Effector memory CD8-positive, alpha-beta T cell (primary cell): ENCODE data around the gene NR6A1.
"Not testable (repeated sequence)": the region's sequence is repeated elsewhere in the genome, so short reads cannot be mapped to it uniquely, and the experiment has no call there.

Experiments used
- ATAC-seq: fragments of 150-1000 bp; cut with Tn5 transposase; replicated peaks from 2 replicates; pipeline ENCODE4 v1.10.0; 2021; ENCODE audit warnings: mild to moderate bottlenecking, moderate library complexity
- DNase-seq, 3 experiments: peaks; one replicate each; pipeline ENCODE4 v3.0.0; 2021
- H3K27ac Mint-ChIP-seq, 2 donors: one replicate each; pipeline ENCODE4 v1.8.0; 2022; ENCODE audit warnings: mild to moderate bottlenecking in 2 of 2, mixed read lengths in 2 of 2, moderate library complexity in 2 of 2
- H3K27me3 Mint-ChIP-seq, 2 donors: one replicate each; pipeline ENCODE4 v1.8.0; 2022; ENCODE audit warnings: mixed read lengths in 2 of 2
- H3K36me3 Mint-ChIP-seq: one replicate; pipeline ENCODE4 v1.8.0; 2022; ENCODE audit warnings: mild to moderate bottlenecking, moderate library complexity, mixed read lengths; ENCODE audit not compliant: insufficient read depth
- H3K4me1 Mint-ChIP-seq, 2 donors: one replicate each; pipeline ENCODE4 v1.8.0; 2022; ENCODE audit warnings: low read depth in 2 of 2, mixed read lengths in 2 of 2
- H3K4me3 Mint-ChIP-seq, 2 donors: one replicate each; pipeline ENCODE4 v1.8.0; 2022; ENCODE audit warnings: mild to moderate bottlenecking in 2 of 2, mixed read lengths in 2 of 2, moderate library complexity in 2 of 2
- H3K9me3 Mint-ChIP-seq, 2 donors: one replicate each; pipeline ENCODE4 v1.8.0; 2022; ENCODE audit warnings: mixed read lengths in 2 of 2

The NR6A1 gene

DNA sequence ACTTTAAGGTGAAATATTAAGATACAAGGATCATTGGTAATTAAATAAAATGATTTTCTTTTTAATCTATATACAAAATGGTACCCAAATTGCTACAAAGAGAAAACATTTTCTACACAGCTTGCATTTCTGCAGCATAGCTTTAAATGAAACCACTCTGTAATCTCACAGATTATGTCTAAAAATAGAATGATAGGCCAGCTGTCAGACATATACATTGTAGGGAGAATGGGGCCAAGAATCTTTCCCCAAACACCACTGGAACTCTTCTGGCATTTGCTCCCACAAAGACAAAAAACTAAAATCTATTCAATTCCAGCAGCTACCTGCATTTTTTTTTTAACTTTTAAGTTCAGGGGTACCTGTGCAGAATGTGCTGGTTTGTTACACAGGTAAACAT, 139.8 kb downstream of the NR6A1 start:
- DNase-seq (no peak), ATAC-seq (no peak)
- peaks cover 0 to 8% of the 10 kb centered on the region in 2 donors for H3K4me1 Mint-ChIP-seq
- no peak overlapping the region for H3K4me3 Mint-ChIP-seq
- H3K36me3 Mint-ChIP-seq, result no peaks in the 10 kb centered on the region
- no peak overlapping the region for H3K27ac Mint-ChIP-seq
- H3K27me3 Mint-ChIP-seq, result peaks cover 6 to 36% of the 10 kb centered on the region in 2 donors
- H3K9me3 Mint-ChIP-seq, result no peaks in the 10 kb centered on the region

DNA sequence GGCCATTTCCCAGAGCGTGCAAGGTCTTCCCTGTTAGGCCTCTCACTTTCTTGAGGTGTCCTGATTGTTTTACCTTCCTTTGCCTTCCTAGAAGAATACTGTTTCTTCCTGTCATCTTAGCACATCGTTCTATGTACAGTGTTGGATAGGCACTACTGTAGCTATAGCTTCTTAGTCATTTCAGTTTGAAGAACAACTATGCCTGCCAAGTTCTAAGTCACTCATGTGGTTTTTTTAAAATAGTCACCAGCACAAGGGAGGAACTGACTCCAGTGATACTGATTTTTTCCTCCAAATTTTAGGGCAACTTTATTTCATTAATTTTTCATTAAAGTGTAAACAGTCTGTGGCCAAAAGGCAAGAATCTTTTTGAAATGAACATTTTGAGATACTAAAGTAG, 141.5 kb downstream of the NR6A1 start:
- peak overlapping the region in 1 of 2 donors; percentile 58 for H3K4me3 Mint-ChIP-seq
- ATAC-seq (no peak), DNase-seq (no peak)
- peaks cover 3 to 14% of the 10 kb centered on the region in 2 donors for H3K4me1 Mint-ChIP-seq
- no peaks in the 10 kb centered on the region for H3K9me3 Mint-ChIP-seq
- peak overlapping the region in 1 of 2 donors; percentile 44 for H3K27ac Mint-ChIP-seq
- H3K36me3 Mint-ChIP-seq, result no peaks in the 10 kb centered on the region
- H3K27me3 Mint-ChIP-seq, result peaks cover 0 to 18% of the 10 kb centered on the region in 2 donors

DNA sequence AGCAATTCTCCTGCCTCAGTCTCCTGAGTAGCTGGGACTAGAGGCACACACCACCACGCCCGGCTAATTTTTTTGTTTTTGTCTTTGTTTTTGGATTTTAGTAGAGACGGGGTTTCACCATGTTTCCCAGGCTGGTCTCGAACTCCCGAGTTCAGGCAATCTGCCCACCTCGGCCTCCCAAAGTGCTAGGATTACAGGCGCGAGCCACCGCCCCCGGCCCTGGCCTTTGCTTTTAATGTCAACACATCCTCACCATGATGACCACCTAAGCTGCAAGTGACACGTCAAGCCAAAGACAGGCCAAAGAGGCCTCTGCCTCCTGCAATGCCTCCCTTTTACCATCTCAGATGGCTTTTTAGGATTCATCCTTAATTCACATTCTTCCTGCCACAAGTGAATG, 142.4 kb downstream of the NR6A1 start:
- DNase-seq (no peak), ATAC-seq (no peak)
- Mint-ChIP-seq H3K27ac (peak overlapping the region in 1 of 2 donors; percentile 44), H3K4me3 (no peak overlapping the region), H3K36me3 (no peaks in the 10 kb centered on the region), H3K9me3 (no peaks in the 10 kb centered on the region), H3K27me3 (peaks cover 0 to 22% of the 10 kb centered on the region in 2 donors), H3K4me1 (peaks cover 3 to 22% of the 10 kb centered on the region in 2 donors)

DNA sequence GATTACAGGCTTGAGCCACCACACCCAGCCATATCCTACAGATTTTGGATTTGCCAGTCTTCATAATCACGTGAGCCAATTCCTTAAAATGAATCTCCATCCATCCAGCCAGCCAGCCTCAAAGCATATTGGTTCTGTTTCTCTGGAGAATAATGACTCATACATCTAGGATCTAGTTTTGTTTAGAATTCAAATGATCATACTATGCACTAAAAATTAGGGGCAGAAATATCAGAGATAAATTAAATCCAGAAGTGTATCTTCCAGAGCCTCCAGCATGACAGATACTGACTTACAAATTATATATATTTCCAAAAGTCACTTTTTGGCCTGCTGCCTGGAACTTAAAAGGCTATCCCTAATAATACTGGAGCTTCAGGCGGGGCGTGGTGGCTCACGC, 144.8 kb downstream of the NR6A1 start:
- peak overlapping the region; percentile 38 to 61 for H3K4me3 Mint-ChIP-seq
- peak overlapping the region in 1 of 2 donors; percentile 96 for H3K27ac Mint-ChIP-seq
- peaks cover 3 to 20% of the 10 kb centered on the region in 2 donors for H3K4me1 Mint-ChIP-seq
- peaks cover 0 to 9% of the 10 kb centered on the region in 2 donors for H3K27me3 Mint-ChIP-seq
- H3K9me3 Mint-ChIP-seq, result no peaks in the 10 kb centered on the region
- no peaks in the 10 kb centered on the region for H3K36me3 Mint-ChIP-seq
- ATAC-seq (no peak), DNase-seq (no peak)

DNA sequence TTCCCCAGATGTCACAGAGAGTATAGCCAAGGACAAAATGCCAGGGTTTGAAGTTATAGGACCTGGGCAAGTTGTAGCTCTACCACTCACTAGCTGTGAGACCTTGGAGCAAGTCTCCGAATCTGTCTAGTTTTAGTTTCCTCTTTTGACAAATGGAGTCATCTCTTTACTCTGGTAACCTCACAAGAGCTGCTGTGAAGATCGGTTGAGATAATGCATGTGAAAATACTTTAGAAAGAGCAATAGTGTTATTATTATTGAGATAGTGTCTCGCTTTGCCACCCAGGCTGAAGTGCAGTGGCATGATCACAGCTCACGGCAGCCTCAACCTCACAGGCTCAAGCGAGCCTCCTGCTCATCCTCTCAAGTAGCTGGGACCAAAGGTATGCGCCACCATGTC, 146.0 kb downstream of the NR6A1 start:
- H3K9me3 Mint-ChIP-seq, result no peaks in the 10 kb centered on the region
- DNase-seq (peak in 1 of 3 experiments; percentile 4), ATAC-seq (peak; percentile 65)
- peaks cover 3 to 23% of the 10 kb centered on the region in 2 donors for H3K4me1 Mint-ChIP-seq
- H3K36me3 Mint-ChIP-seq, result no peaks in the 10 kb centered on the region
- H3K4me3 Mint-ChIP-seq, result peak overlapping the region; percentile 27 to 61
- peak overlapping the region; percentile 12 to 96 for H3K27ac Mint-ChIP-seq
- peaks cover 0 to 9% of the 10 kb centered on the region in 2 donors for H3K27me3 Mint-ChIP-seq

DNA sequence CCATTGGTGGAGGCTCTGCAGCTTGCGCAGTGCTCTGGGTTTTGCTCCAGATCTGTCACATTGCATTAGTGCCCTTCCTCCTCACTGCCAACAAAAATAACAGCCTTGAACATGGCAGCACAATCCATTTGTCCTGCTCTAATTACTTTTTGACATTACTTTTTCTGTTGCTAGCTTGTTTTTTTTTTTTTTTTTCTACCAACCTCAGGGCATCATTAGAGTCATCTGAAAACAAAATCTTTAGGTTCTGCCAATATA, 146.4 kb downstream of the NR6A1 start:
- Mint-ChIP-seq H3K27me3 (peaks cover 0 to 9% of the 10 kb centered on the region in 2 donors), H3K36me3 (no peaks in the 10 kb centered on the region), H3K4me1 (peaks cover 3 to 23% of the 10 kb centered on the region in 2 donors), H3K9me3 (no peaks in the 10 kb centered on the region), H3K27ac (peak overlapping the region; percentile 12 to 96), H3K4me3 (peak overlapping the region in 1 of 2 donors; percentile 61)
- no peak for ATAC-seq
- no peak for DNase-seq

DNA sequence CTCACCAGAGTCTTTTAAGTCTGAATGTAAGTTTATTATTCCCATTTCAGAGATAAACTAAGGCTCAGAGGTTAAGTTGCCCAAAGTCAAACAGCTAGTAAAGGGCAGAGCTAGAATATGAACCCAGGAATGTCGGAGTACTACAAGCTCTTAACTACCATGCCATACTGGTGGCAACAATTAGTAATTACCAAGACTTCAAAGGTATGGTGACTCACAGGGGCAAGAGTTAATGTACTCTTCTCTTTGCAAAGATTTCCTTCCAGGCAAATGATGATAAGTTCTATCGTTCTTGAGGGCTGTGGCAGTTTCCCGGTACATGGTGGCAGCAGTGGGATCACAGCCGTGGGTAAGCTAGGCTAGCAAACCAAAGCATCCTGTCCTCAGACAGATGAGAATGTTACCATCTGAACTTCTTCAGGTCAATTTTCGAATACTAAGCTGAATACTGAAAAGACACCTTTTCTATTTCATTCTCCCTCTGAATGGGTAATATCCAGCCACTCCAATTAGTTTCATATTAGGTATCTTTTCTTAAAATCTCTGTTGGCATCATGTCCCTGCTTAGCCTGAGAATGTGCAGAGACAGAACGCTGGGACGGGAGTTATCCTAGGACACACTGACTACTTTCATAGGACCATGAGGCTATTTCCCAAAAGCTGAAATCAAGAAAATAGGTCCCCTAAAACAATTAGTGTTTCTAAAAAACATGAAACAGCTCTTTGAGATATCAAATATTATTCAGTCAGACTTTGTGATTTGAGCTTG, 147.0 kb downstream of the NR6A1 start:
- Mint-ChIP-seq H3K27ac (peak overlapping the region in 1 of 2 donors; percentile 96), H3K27me3 (peaks cover 0 to 9% of the 10 kb centered on the region in 2 donors), H3K9me3 (no peaks in the 10 kb centered on the region), H3K4me3 (peak overlapping the region in 1 of 2 donors; percentile 61), H3K36me3 (no peaks in the 10 kb centered on the region), H3K4me1 (peaks cover 3 to 23% of the 10 kb centered on the region in 2 donors)
- DNase-seq (no peak), ATAC-seq (no peak)

DNA sequence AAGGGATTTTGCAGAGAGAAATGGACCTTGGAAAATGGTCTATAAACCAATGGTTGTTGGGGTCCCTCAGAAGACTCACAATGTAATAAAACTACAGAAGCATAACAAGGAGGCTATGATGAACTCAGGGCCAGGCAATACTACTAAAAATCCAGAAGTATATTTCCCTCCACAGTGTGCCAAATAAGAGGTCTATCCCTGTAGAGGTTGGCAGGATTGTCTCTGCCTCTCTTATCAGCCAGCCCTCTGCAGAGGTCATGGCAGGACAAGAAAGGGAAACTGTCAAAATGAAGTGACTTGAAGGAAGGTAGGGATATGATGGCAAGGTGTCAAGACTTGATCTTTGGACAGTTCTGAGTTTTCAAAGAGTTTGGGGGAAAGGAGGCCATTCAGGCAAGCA, 148.2 kb downstream of the NR6A1 start:
- Mint-ChIP-seq H3K4me3 (peak overlapping the region in 1 of 2 donors; percentile 59), H3K9me3 (no peaks in the 10 kb centered on the region), H3K36me3 (no peaks in the 10 kb centered on the region), H3K27ac (peak overlapping the region in 1 of 2 donors; percentile 17), H3K27me3 (peaks cover 0 to 9% of the 10 kb centered on the region in 2 donors), H3K4me1 (peaks cover 3 to 23% of the 10 kb centered on the region in 2 donors)
- ATAC-seq (no peak), DNase-seq (no peak)

DNA sequence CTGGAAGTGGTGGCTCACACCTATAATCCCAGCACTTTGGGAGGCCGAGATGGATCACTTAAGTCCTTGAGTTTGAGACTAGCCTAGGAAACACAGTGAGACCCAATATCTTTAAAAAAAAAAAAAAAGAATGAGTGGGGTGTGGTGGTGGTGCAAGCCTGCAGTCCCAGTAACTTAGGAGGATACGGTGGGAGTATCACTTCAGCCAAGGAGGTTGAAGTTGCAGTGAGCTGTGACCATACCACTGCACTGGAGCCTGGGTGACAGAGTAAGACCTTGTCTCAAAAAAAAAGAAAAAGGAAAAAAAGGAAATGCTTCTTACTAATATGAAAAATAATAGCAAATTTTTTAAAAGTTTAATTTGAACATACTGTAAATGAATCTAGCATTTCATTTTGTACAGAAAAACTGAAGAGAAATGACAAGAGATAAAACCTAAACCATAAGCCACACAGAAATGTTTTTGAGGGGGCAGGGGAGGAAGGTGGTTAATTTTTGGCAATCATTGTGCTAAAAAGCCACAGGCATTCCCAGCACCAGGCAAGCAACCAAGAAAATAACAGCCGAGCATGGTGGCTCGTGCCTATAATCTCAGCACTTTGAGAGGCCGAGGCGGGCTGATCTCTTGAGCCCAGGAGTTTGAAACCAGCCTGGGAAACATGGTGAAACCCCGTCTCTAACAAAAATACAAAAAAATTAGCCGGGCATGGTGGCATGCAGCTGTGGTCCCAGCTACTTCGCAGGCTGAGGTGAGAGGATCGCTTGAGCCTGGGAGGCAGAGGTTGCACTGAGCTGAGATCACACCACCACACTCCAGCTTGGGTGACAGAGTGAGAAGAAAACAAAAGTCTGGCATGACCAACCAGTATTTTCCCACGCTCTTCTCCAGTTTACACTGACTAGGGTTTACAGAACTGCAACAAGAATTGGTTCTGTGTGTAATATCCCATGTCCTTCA, 149.5 kb downstream of the NR6A1 start:
- Mint-ChIP-seq H3K36me3 (no peaks in the 10 kb centered on the region), H3K9me3 (no peaks in the 10 kb centered on the region), H3K4me1 (peaks cover 3 to 23% of the 10 kb centered on the region in 2 donors), H3K4me3 (peak overlapping the region; percentile 33 to 59), H3K27me3 (peaks cover 0 to 18% of the 10 kb centered on the region in 2 donors), H3K27ac (peak overlapping the region in 1 of 2 donors; percentile 17)
- ATAC-seq, result peak; percentile 59
- DNase-seq, result peak in 1 of 3 experiments; percentile 27

DNA sequence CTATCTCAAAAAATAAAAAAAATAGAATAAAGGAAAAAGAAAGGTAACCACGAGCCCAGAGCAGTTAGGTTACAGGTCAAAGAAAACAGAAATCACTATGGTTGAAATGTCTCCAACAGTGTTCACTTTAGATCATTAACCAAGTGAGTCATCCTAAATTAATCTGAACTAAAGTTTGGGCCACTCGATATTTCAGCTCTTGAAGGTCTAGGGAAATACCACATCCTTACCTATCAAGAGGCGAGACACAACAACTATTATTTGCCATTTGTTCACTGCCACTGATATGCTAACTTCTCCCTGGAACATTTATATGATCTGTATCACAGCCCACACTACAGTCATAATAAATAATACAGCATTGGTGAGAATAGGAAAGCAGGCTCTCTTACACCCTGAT, 152.6 kb downstream of the NR6A1 start:
- Mint-ChIP-seq H3K4me1 (peaks cover 0 to 8% of the 10 kb centered on the region in 2 donors), H3K36me3 (no peaks in the 10 kb centered on the region), H3K27me3 (peaks cover 0 to 25% of the 10 kb centered on the region in 2 donors), H3K4me3 (no peak overlapping the region), H3K27ac (peak overlapping the region in 1 of 2 donors; percentile 26), H3K9me3 (no peaks in the 10 kb centered on the region)
- ATAC-seq, result no peak
- no peak for DNase-seq

DNA sequence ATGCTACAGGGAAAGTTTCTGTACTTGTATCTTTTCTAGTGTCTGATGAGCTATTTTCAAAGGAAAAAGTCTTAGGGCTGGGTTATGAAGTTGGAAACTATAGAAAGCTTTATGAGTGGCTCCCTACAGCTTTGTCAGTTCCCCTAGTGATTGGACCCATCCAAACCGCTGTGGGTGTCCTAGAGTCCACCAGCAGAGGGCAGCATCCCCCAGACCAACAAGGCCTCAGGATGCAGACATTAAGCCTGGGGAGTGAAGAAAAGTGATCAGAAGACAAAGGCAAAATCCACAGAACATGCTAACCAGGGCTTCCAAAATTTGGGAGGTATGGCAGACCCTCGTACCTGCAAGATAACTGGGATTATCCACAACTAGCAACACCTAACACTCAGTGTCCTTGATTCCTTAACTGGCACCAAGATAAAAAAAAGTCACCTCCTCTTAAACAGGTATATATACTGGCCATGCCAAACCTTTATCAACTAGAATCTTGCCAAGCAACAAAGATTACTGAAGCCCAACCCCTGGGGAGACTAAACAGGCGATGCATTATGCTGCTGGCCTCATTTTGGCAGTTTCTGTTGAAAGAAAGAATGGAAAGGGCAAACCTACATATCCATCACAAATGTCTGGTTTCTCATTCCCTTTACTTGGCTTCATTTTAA, 153.5 kb downstream of the NR6A1 start:
- Mint-ChIP-seq H3K27me3 (peaks cover 0 to 25% of the 10 kb centered on the region in 2 donors), H3K27ac (peak overlapping the region in 1 of 2 donors; percentile 65), H3K4me1 (peaks cover 0 to 8% of the 10 kb centered on the region in 2 donors), H3K9me3 (no peaks in the 10 kb centered on the region), H3K36me3 (no peaks in the 10 kb centered on the region), H3K4me3 (peak overlapping the region; percentile 19 to 21)
- DNase-seq (peak; percentile 50 to 74 (median 63)), ATAC-seq (peak; percentile 75)

DNA sequence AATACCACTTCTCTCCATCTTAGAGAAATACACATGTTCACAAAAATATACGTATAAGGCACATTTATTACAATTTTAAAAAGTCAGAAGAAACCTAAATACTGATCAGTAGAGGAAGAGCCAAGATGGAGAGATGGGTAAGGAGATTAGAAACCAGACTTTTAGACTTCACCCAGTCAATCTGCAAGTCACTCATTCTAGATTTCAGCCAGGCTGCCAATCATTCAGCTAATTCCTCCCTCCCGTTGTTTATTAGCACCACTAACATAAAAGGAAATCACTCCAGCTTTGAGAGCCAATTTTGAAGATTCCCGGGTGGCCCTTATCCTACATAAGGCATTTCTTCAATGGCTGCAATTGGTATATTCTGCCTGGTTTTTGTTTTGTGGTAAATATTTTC, 154.2 kb downstream of the NR6A1 start:
- DNase-seq (no peak), ATAC-seq (no peak)
- Mint-ChIP-seq H3K4me3 (no peak overlapping the region), H3K4me1 (peaks cover 0 to 3% of the 10 kb centered on the region in 2 donors), H3K27ac (no peak overlapping the region), H3K9me3 (no peaks in the 10 kb centered on the region), H3K36me3 (no peaks in the 10 kb centered on the region), H3K27me3 (peaks cover 0 to 25% of the 10 kb centered on the region in 2 donors)

DNA sequence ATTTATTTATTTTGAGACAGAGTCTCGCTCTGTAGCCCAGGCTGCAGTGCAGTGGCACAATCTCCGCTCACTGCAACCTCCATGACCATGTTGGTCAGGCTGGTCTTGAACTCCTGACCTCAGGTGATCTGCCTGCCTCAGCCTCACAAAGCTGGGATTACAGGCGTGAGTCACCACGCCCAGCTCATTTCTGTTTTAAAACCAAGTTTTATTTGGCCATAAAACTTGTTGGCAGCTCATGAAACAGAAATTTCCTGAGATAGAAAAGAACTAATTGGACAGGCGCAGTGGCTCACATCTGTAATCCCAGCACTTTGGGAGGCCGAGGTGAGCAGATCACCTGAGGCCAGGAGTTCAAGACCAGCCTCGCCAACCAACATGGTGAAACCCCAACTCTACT, 155.3 kb downstream of the NR6A1 start:
- not testable (repeated sequence) for DNase-seq, H3K4me1 Mint-ChIP-seq, H3K36me3 Mint-ChIP-seq, H3K9me3 Mint-ChIP-seq, ATAC-seq, H3K27ac Mint-ChIP-seq, H3K4me3 Mint-ChIP-seq
- H3K27me3 Mint-ChIP-seq, result peaks cover 6 to 31% of the 10 kb centered on the region in 2 donors
